ENCODE results near the gene PLET1. TPM values are rescaled to one million over a fixed set of nuclear protein-coding genes. Genes with fewer than 3 reads are reported as not detected.

PLET1 gene
- total RNA-seq (2021; fragmentation: NEBNext Ultra II Directional; extraction: Animal tissue kit (Norgen Biotek cat#: 25700)) (not detected in 2 replicates), polyA plus RNA-seq (2011; rRNA removed) (not detected in 2 replicates), polyA minus RNA-seq (2011; rRNA and poly(A)+ RNA removed) (not detected in 2 replicates)
- polyA plus RNA-seq (2011; cell fraction: cytosol; rRNA removed): not detected
- polyA plus RNA-seq (2011; cell fraction: nucleus; rRNA removed): not detected
- polyA plus RNA-seq (2012, experiment 1 of 2): not detected in 4 replicates
- not detected for polyA plus RNA-seq (2012, experiment 2 of 2)
- polyA plus RNA-seq (2013, experiment 1 of 2): not detected
- polyA plus RNA-seq (2013, experiment 2 of 2): not detected
- polyA minus RNA-seq (2011; cell fraction: cytosol; rRNA and poly(A)+ RNA removed): not detected
- polyA minus RNA-seq (2011; cell fraction: nucleus; rRNA and poly(A)+ RNA removed): not detected
- long read RNA-seq, experiment 1: 0 reads
- long read RNA-seq, experiment 2: 0 reads

GRCh38 chr11:112260490-112260889, at the start of gene PLET1:
TSS of gene PLET1 (minus strand) at chr11:112260860. CDS start at chr11:112260589, 271 bp downstream.
- H3K23me2 ChIP-seq (ENCODE audit: low read depth, low read length): no peaks in the 10 kb centered on the region
- H3K36me3 ChIP-seq (ENCODE audit: control insufficient read depth in 2 of 4, insufficient read depth in 4 of 4, low read length in 3 of 4): no peaks in the 10 kb centered on the region
- TF ChIP-seq PHF8 (conservative IDR thresholded peaks at IDR 0.05; ENCODE audit: low read depth, low read length) (no peak), SP4 (IDR thresholded peaks at IDR 0.05; ENCODE audit: low read length) (no peak), EZH2 (IDR thresholded peaks at IDR 0.05; ENCODE audit: low read depth, low read length, severe bottlenecking) (no peak), POU5F1 (IDR thresholded peaks at IDR 0.05; ENCODE audit: low read depth, low read length) (no peak), BCL11A (IDR thresholded peaks at IDR 0.05; ENCODE audit: low read depth in 2 of 2, low read length in 2 of 2) (no peak), SRF (IDR thresholded peaks at IDR 0.05; ENCODE audit: low read depth, low read length) (no peak), TAF7 (optimal IDR thresholded peaks at IDR 0.05; ENCODE audit: borderline replicate concordance, low read depth, low read length) (no peak), JUND (IDR thresholded peaks at IDR 0.05; ENCODE audit: low read length) (no peak), POLR2A (IDR thresholded peaks at IDR 0.05; ENCODE audit: control extremely low read depth in 1 of 2, low read depth in 2 of 2, low read length in 2 of 2) (no peak), TBP (IDR thresholded peaks at IDR 0.05; ENCODE audit: low read depth, low read length) (no peak), ATF2 (IDR thresholded peaks at IDR 0.05; ENCODE audit: low read length) (no peak)

More at GRCh38 chr11:112260490-112260889, at the start of gene PLET1:
- Histone ChIP-seq H3K79me2 (ENCODE audit: control insufficient read depth in 1 of 2, insufficient read depth in 2 of 2, low read length in 2 of 2) (no peaks in the 10 kb centered on the region), H2BK120ac (replicated peaks; ENCODE audit: low read depth, low read length) (no peak within 1 kb of the TSS), H2BK15ac (ENCODE audit: low read length) (no peak within 1 kb of the TSS), H4K20me1 (replicated peaks in 1 of 2; ENCODE audit: control insufficient read depth in 1 of 2, insufficient read depth in 2 of 2, low read length in 2 of 2) (no peaks in the 10 kb centered on the region), H2AFZ (ENCODE audit: low read length) (no peak within 1 kb of the TSS), H3K4me2 (ENCODE audit: insufficient read depth in 1 of 2, low read depth in 2 of 2, low read length in 2 of 2) (no peak within 1 kb of the TSS), H4K5ac (ENCODE audit: insufficient read length, low read depth, low read length) (no peak within 1 kb of the TSS), H3K14ac (ENCODE audit: insufficient read length) (no peak within 1 kb of the TSS), H4K91ac (replicated peaks; ENCODE audit: insufficient read length, low read length) (no peak within 1 kb of the TSS), H3K56ac (replicated peaks; ENCODE audit: insufficient read length, low read depth, low read length) (no peak within 1 kb of the TSS), H3K4ac (replicated peaks; ENCODE audit: insufficient read length, low read depth, low read length) (no peak within 1 kb of the TSS), H3K18ac (ENCODE audit: extremely low read depth, low read length) (no peak within 1 kb of the TSS), H2BK12ac (ENCODE audit: low read depth, low read length) (no peak within 1 kb of the TSS), H3K9ac (replicated peaks in 1 of 4; ENCODE audit: extremely low read depth in 1 of 4, low read depth in 3 of 4, low read length in 3 of 4) (no peak within 1 kb of the TSS), H2BK5ac (ENCODE audit: low read depth, low read length) (no peak within 1 kb of the TSS), H3K9me3 (ENCODE audit: insufficient read depth in 2 of 2, low read depth in 1 of 2, low read length in 1 of 2) (no peaks in the 10 kb centered on the region), H3K79me1 (ENCODE audit: low read depth, low read length) (no peaks in the 10 kb centered on the region), H3K27ac (ENCODE audit: low read depth, low read length) (no peak within 1 kb of the TSS), H3K4me1 (replicated peaks in 1 of 4; ENCODE audit: control insufficient read depth in 3 of 4, insufficient read depth in 4 of 4, low read length in 3 of 4) (no peaks in the 10 kb centered on the region), H3K27me3 (replicated peaks in 1 of 4; ENCODE audit: control insufficient read depth in 3 of 4, extremely low read depth in 1 of 4, insufficient read depth in 3 of 4, low read length in 3 of 4) (0 out of 7 replicates have a peak, but pooled peaks cover 0 to 3% (median 0%) of the 10 kb centered on the region in 4 experiments), H3K23ac (ENCODE audit: insufficient read length) (no peak within 1 kb of the TSS), H4K8ac (ENCODE audit: extremely low read depth, insufficient read depth, low read length) (no peak within 1 kb of the TSS), H2BK20ac (ENCODE audit: low read length) (no peak within 1 kb of the TSS), H2AK5ac (ENCODE audit: low read depth, low read length) (no peak within 1 kb of the TSS), H3K4me3 (ENCODE audit: extremely low read depth in 1 of 4, insufficient read depth in 2 of 4, low read depth in 3 of 4, low read length in 4 of 4) (no peak within 1 kb of the TSS)
- FAIRE-seq: no peak
- WGBS, 2 experiments (ENCODE audit: extremely low coverage in 1 of 2, insufficient coverage in 1 of 2, insufficient read length in 1 of 2, insufficient replicate concordance in 2 of 2, low coverage in 1 of 2, low lambda C conversion rate in 2 of 2, missing lambda C conversion rate in 1 of 2): 84% methylated on average over 2 of the region's 2 CpGs; no CpG with 5 or more reads in 1 of the 2 experiments
- no peak for DNase-seq (ENCODE audit: low read depth in 1 of 2, low spot score in 2 of 2)
- POLR2A ChIA-PET (ENCODE audit: partially characterized antibody): no interaction called here
- CTCF ChIA-PET (ENCODE audit: partially characterized antibody): no interaction called here
